ENCODE data around the gene ACAA2. TPM values are rescaled to one million over a fixed set of nuclear protein-coding genes. Genes with fewer than 3 reads are reported as not detected.

Gene ACAA2
- total RNA-seq, 1 donor from 2014 or later, result 91.9 TPM

GRCh38 chr18:49756135-49756534 lies 57.2 kb downstream of the ACAA2 start:
- H3K27me3 ChIP-seq, result no peaks in the 10 kb centered on the region
- no peaks in the 10 kb centered on the region for H3F3A ChIP-seq (ENCODE audit: low read depth)
- H3K4me2 ChIP-seq, result no peak overlapping the region
- H3K9ac ChIP-seq, result no peak overlapping the region
- H3K27ac ChIP-seq, result no peak overlapping the region
- Mint-ChIP-seq H3K36me3 (no peaks in the 10 kb centered on the region), H3K27me3 (ENCODE audit: insufficient read depth, low read depth) (peaks cover 9% of the 10 kb centered on the region), H3K9me3 (no peaks in the 10 kb centered on the region), H3K4me3 (no peak overlapping the region), H3K27ac (no peak overlapping the region), H3K4me1 (peaks cover 22% of the 10 kb centered on the region)
- no peaks in the 10 kb centered on the region for H3K9me3 ChIP-seq (ENCODE audit: low read depth)
- H3K4me3 ChIP-seq, result no peak overlapping the region
- no peaks in the 10 kb centered on the region for H4K20me1 ChIP-seq (ENCODE audit: low read depth)
- no peaks in the 10 kb centered on the region for H3K36me3 ChIP-seq
- TF ChIP-seq CTCF (IDR thresholded peaks at IDR 0.05) (no peak), EZH2 (IDR thresholded peaks at IDR 0.05) (no peak), EZH2phosphoT487 (IDR thresholded peaks at IDR 0.05) (no peak)
- no peaks in the 10 kb centered on the region for H3K79me2 ChIP-seq (ENCODE audit: low read depth)
- no peak overlapping the region for H2AFZ ChIP-seq (replicated peaks)
- no peak for DNase-seq (ENCODE audit: low spot score)
- peaks cover 10% of the 10 kb centered on the region for H3K4me1 ChIP-seq

- TF ChIP-seq EZH2 (IDR thresholded peaks at IDR 0.05) (no peak), CTCF (IDR thresholded peaks at IDR 0.05) (no peak), EZH2phosphoT487 (IDR thresholded peaks at IDR 0.05) (no peak)
- no peak overlapping the region for H3K4me3 ChIP-seq
- no peaks in the 10 kb centered on the region for H3F3A ChIP-seq (ENCODE audit: low read depth)
- H3K27me3 ChIP-seq, result no peaks in the 10 kb centered on the region
- no peaks in the 10 kb centered on the region for H3K79me2 ChIP-seq (ENCODE audit: low read depth)
- no peak overlapping the region for H2AFZ ChIP-seq (replicated peaks)
- H3K9me3 ChIP-seq (ENCODE audit: low read depth), result no peaks in the 10 kb centered on the region
- Mint-ChIP-seq H3K27ac (no peak overlapping the region), H3K36me3 (no peaks in the 10 kb centered on the region), H3K27me3 (ENCODE audit: insufficient read depth, low read depth) (peaks cover 9% of the 10 kb centered on the region), H3K4me1 (peaks cover 22% of the 10 kb centered on the region), H3K4me3 (no peak overlapping the region), H3K9me3 (no peaks in the 10 kb centered on the region)
- no peak overlapping the region for H3K27ac ChIP-seq
- H4K20me1 ChIP-seq (ENCODE audit: low read depth), result no peaks in the 10 kb centered on the region
- no peak for DNase-seq (ENCODE audit: low spot score)
- H3K4me1 ChIP-seq, result peaks cover 10% of the 10 kb centered on the region
- H3K4me2 ChIP-seq, result no peak overlapping the region
- no peak overlapping the region for H3K9ac ChIP-seq
- H3K36me3 ChIP-seq, result no peaks in the 10 kb centered on the region
Measured at GRCh38 chr18:49755489-49755888, 57.8 kb downstream of the ACAA2 start.

- no peaks in the 10 kb centered on the region for H3K27me3 ChIP-seq
- H3K4me3 Mint-ChIP-seq, result no peak overlapping the region
- no peak for DNase-seq (ENCODE audit: low spot score)
- H3K27ac Mint-ChIP-seq, result no peak overlapping the region
- H2AFZ ChIP-seq (replicated peaks), result no peak overlapping the region
- H3K4me1 Mint-ChIP-seq, result peaks cover 22% of the 10 kb centered on the region
- H3K4me2 ChIP-seq, result no peak overlapping the region
- no peak overlapping the region for H3K27ac ChIP-seq
- no peaks in the 10 kb centered on the region for H3K9me3 Mint-ChIP-seq
- H3K9me3 ChIP-seq (ENCODE audit: low read depth), result no peaks in the 10 kb centered on the region
- no peaks in the 10 kb centered on the region for H3K79me2 ChIP-seq (ENCODE audit: low read depth)
- H3K4me1 ChIP-seq, result peaks cover 7% of the 10 kb centered on the region
- H3K36me3 Mint-ChIP-seq, result no peaks in the 10 kb centered on the region
- peaks cover 9% of the 10 kb centered on the region for H3K27me3 Mint-ChIP-seq (ENCODE audit: insufficient read depth, low read depth)
- no peaks in the 10 kb centered on the region for H3F3A ChIP-seq (ENCODE audit: low read depth)
- no peaks in the 10 kb centered on the region for H4K20me1 ChIP-seq (ENCODE audit: low read depth)
- no peak overlapping the region for H3K9ac ChIP-seq
- no peak overlapping the region for H3K4me3 ChIP-seq
- no peaks in the 10 kb centered on the region for H3K36me3 ChIP-seq
- TF ChIP-seq EZH2phosphoT487 (IDR thresholded peaks at IDR 0.05), result no peak
- TF ChIP-seq EZH2 (IDR thresholded peaks at IDR 0.05), result no peak
- TF ChIP-seq CTCF (IDR thresholded peaks at IDR 0.05), result no peak
Measured at GRCh38 chr18:49754866-49755265, 58.5 kb downstream of the ACAA2 start.

Measured in neural progenitor cell (in vitro differentiated cells).